CD4-positive, alpha-beta T cell (primary cell): Measurements from ENCODE around the gene TMEM179. TPM values are rescaled to one million over a fixed set of nuclear protein-coding genes. Genes with fewer than 3 reads are reported as not detected.

ENCODE experiments used
- ATAC-seq: fragments of 200-7000 bp; cut with Tn5 transposase; one replicate; pipeline ENCODE4 v1.10.0; 2022; ENCODE audit warnings: mild to moderate bottlenecking; ENCODE audit not compliant: poor library complexity
- CTCF ChIA-PET: fragments of 350-600 bp; sonication (Branson Sonifier 250); formaldehyde crosslinking; loops from one replicate; lab custom pipeline; 2021; ENCODE audit warnings: antibody characterized with exemption, inconsistent platforms; lab: Charles Lee
- POLR2A ChIA-PET: fragments of 350-600 bp; sonication (Branson Sonifier 250); formaldehyde crosslinking; loops from one replicate; lab custom pipeline; 2021; ENCODE audit warnings: antibody characterized with exemption, inconsistent platforms; lab: Charles Lee
- DNase-seq, 14 experiments: peaks; one replicate each; pipeline ENCODE4 v3.0.0-alpha.2; 2013 to 2020; ENCODE audit warnings: mixed read lengths in 2 of 14
- H3K27ac ChIP-seq, 2 donors: one replicate each; pipeline versions ENCODE4 v1.5.1 to v1.7.0; 2013; ENCODE audit warnings: low read length in 2 of 2, low read depth in 1 of 2, mild to moderate bottlenecking in 1 of 2
- H3K27me3 ChIP-seq, 2 experiments: 1 replicate in 1 of 2; 2 replicates in 1 of 2; pipeline versions ENCODE4 v1.6.1 to v1.7.0; 2013; ENCODE audit warnings: low read length in 2 of 2, control low read depth in 1 of 2, mild to moderate bottlenecking in 1 of 2, moderate library complexity in 1 of 2; ENCODE audit not compliant: insufficient read depth in 2 of 2, control insufficient read depth in 1 of 2
- H3K36me3 ChIP-seq: one replicate; pipeline ENCODE4 v1.6.1; 2013; ENCODE audit warnings: low read length, control low read depth; ENCODE audit not compliant: insufficient read depth
- H3K4me1 ChIP-seq: one replicate; pipeline ENCODE4 v1.6.1; 2013; ENCODE audit warnings: low read length, control low read depth; ENCODE audit not compliant: insufficient read depth
- H3K4me3 ChIP-seq: one replicate; pipeline ENCODE4 v1.5.1; 2013; ENCODE audit warnings: mild to moderate bottlenecking, low read length, moderate library complexity
- H3K9me3 ChIP-seq, 2 experiments: 1 replicate in 1 of 2; 2 replicates in 1 of 2; pipeline versions ENCODE4 v1.6.1 to v1.7.0; 2013; ENCODE audit warnings: low read length in 2 of 2, mild to moderate bottlenecking in 2 of 2, control low read depth in 1 of 2, moderate library complexity in 1 of 2; ENCODE audit not compliant: control insufficient read depth in 1 of 2, insufficient read depth in 1 of 2
- H3K27ac Mint-ChIP-seq: one replicate; pipeline ENCODE4 v1.8.0; 2020; ENCODE audit warnings: mixed read lengths
- H3K27me3 Mint-ChIP-seq: one replicate; pipeline ENCODE4 v1.8.0; 2021; ENCODE audit warnings: mixed read lengths
- H3K36me3 Mint-ChIP-seq: one replicate; pipeline ENCODE4 v1.8.0; 2021; ENCODE audit warnings: low read depth, mixed read lengths
- H3K4me1 Mint-ChIP-seq: one replicate; pipeline ENCODE4 v1.8.0; 2021; ENCODE audit warnings: low read depth, mixed read lengths
- H3K4me3 Mint-ChIP-seq: one replicate; pipeline ENCODE4 v1.8.0; 2020; ENCODE audit warnings: mild to moderate bottlenecking, mixed read lengths
- H3K9me3 Mint-ChIP-seq: one replicate; pipeline ENCODE4 v1.8.0; 2020; ENCODE audit warnings: mixed read lengths
- intact Hi-C, 2 experiments: fragments of 100-400 bp; cut with DNase I in 1 of 2; cut with micrococcal nuclease in 1 of 2; formaldehyde crosslinking; loops; one replicate each; pipeline versions ENCODE4 v1.15.1 to v1.9.0; 2023 to 2025; cut with DNase I, micrococcal nuclease
- total RNA-seq, 174 experiments: library from RNA in 2 of 174; stranded (reverse) in 2 of 174; gene quantifications; one replicate each; pipeline ENCODE4 v1.2.3 and lab custom pipeline; 2021 to 2026
- TF ChIP-seq, protein P1 (sequence below): fragments of 200-600 bp; IDR thresholded peaks from one replicate; pipeline ENCODE4 v1.8.0; 2022; ENCODE audit warnings: antibody characterized with exemption, mild to moderate bottlenecking

Gene TMEM179
- total RNA-seq, 2 experiments from 2014 or later, result not detected

- H3K36me3 ChIP-seq, result no peaks in the 10 kb centered on the region
- peaks cover 4% of the 10 kb centered on the region for H3K27me3 Mint-ChIP-seq
- TF ChIP-seq, protein P1, sequence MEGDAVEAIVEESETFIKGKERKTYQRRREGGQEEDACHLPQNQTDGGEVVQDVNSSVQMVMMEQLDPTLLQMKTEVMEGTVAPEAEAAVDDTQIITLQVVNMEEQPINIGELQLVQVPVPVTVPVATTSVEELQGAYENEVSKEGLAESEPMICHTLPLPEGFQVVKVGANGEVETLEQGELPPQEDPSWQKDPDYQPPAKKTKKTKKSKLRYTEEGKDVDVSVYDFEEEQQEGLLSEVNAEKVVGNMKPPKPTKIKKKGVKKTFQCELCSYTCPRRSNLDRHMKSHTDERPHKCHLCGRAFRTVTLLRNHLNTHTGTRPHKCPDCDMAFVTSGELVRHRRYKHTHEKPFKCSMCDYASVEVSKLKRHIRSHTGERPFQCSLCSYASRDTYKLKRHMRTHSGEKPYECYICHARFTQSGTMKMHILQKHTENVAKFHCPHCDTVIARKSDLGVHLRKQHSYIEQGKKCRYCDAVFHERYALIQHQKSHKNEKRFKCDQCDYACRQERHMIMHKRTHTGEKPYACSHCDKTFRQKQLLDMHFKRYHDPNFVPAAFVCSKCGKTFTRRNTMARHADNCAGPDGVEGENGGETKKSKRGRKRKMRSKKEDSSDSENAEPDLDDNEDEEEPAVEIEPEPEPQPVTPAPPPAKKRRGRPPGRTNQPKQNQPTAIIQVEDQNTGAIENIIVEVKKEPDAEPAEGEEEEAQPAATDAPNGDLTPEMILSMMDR, result no peak
- H3K4me1 ChIP-seq, result no peaks in the 10 kb centered on the region
- H3K4me3 Mint-ChIP-seq, result no peak overlapping the region
- H3K9me3 Mint-ChIP-seq, result no peaks in the 10 kb centered on the region
- H3K36me3 Mint-ChIP-seq, result no peaks in the 10 kb centered on the region
- no peak overlapping the region for H3K27ac Mint-ChIP-seq
- peaks cover 5% of the 10 kb centered on the region in 2 experiments for H3K27me3 ChIP-seq
- H3K27ac ChIP-seq, result no peak overlapping the region
- peaks cover 0 to 7% of the 10 kb centered on the region in 2 experiments for H3K9me3 ChIP-seq
- ChIA-PET POLR2A (no interaction called here), CTCF (no interaction called here)
- H3K4me1 Mint-ChIP-seq, result no peaks in the 10 kb centered on the region
- H3K4me3 ChIP-seq, result no peak overlapping the region
- intact Hi-C loops, result no loop called here
- DNase-seq (no peak), ATAC-seq (no peak)
Observed at GRCh38 chr14:104576970-104577332, 27.6 kb downstream of the TMEM179 start.

DNA sequence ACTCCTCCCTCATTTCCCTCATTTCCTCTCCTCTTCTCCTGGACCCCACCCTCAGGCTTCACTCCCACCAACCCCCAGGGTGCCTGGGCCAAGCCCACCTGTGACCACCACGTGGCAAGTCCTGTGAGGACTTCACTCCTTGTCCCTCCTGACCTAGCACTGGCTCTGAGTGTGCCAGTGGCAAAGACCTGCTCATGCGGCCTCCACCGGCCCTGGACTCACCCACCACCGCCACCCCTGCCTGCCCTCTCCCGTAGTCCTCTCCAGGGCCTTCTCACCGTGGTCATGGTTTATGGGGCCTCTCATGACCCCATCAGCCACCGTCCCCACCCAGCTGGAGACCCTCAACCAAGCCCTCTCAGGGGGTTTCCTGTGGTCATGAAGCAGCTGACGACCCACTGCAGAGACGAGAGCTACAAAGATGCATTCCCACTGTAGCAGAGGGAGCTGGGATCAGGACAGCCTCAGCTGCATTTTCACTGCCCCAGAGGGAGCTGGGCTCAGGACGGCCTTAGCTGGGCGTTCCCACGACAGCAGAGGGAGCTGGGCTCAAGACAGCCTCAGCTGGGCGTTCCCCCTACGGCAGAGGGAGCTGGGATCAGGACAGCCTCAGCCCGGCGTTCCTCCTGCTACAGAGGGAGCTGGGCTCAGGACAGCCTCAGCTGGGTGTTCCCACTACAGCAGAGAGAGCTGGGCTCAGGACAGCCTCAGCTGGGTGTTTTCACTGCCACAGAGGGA is 28.2 kb downstream of the TMEM179 start:
- Histone ChIP-seq H3K4me1 (no peaks in the 10 kb centered on the region), H3K27ac (no peak overlapping the region), H3K36me3 (no peaks in the 10 kb centered on the region), H3K9me3 (peaks cover 0 to 7% of the 10 kb centered on the region in 2 experiments), H3K4me3 (no peak overlapping the region), H3K27me3 (peaks cover 5% of the 10 kb centered on the region in 2 experiments)
- no peak overlapping the region for H3K27ac Mint-ChIP-seq
- H3K9me3 Mint-ChIP-seq, result no peaks in the 10 kb centered on the region
- H3K4me3 Mint-ChIP-seq, result no peak overlapping the region
- POLR2A ChIA-PET, result no interaction called here
- CTCF ChIA-PET, result no interaction called here
- intact Hi-C loops, result no loop called here
- ATAC-seq, result no peak
- DNase-seq, result no peak
- H3K27me3 Mint-ChIP-seq, result peaks cover 4% of the 10 kb centered on the region
- H3K36me3 Mint-ChIP-seq, result no peaks in the 10 kb centered on the region
- H3K4me1 Mint-ChIP-seq, result no peaks in the 10 kb centered on the region
- TF ChIP-seq, protein P1, result no peak

GRCh38 chr14:104574978-104575583 is 29.5 kb downstream of the TMEM179 start:
- no peak overlapping the region for H3K27ac Mint-ChIP-seq
- H3K9me3 Mint-ChIP-seq, result no peaks in the 10 kb centered on the region
- Histone ChIP-seq H3K4me1 (no peaks in the 10 kb centered on the region), H3K36me3 (no peaks in the 10 kb centered on the region), H3K27ac (no peak overlapping the region), H3K4me3 (no peak overlapping the region), H3K27me3 (peaks cover 5% of the 10 kb centered on the region in 2 experiments), H3K9me3 (peaks cover 0 to 7% of the 10 kb centered on the region in 2 experiments)
- no peaks in the 10 kb centered on the region for H3K4me1 Mint-ChIP-seq
- ChIA-PET CTCF (no interaction called here), POLR2A (no interaction called here)
- H3K36me3 Mint-ChIP-seq, result no peaks in the 10 kb centered on the region
- peaks cover 4% of the 10 kb centered on the region for H3K27me3 Mint-ChIP-seq
- DNase-seq (no peak), ATAC-seq (no peak)
- H3K4me3 Mint-ChIP-seq, result no peak overlapping the region
- intact Hi-C loops, result no loop called here
- TF ChIP-seq, protein P1, result no peak
